Ramos (cell line): ENCODE measurements around the gene HOMER1.

ENCODE experiments used
- in situ Hi-C: fragments of 300-500 bp; cut with MboI; formaldehyde crosslinking; loops from one replicate; pipeline ENCODE4 v1.14.3; 2022; ENCODE audit warnings: low sequenced_read_pairs; ENCODE audit not compliant: unreplicated experiment

HOMER1 gene

DNA sequence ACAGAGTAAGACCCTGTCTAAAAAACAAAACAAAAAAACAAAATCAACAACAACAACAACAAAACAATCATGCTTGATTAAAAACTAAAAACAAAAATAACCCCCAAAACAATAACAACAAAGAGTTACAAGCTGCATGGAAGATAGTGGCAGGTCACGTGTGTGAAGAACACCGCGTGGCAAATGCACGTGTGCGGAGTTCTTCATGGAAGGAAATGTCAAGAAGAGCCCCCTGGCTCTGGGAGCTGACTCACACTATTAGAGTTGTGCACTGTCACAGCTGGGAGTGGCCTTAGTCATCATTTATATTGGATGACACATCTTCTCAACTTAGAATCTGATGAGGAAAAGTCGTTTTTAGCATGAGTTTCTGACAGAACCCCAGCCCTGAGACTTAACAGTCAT, 167.5 kb downstream of the HOMER1 start:
- in situ Hi-C loops, result no loop called here

DNA sequence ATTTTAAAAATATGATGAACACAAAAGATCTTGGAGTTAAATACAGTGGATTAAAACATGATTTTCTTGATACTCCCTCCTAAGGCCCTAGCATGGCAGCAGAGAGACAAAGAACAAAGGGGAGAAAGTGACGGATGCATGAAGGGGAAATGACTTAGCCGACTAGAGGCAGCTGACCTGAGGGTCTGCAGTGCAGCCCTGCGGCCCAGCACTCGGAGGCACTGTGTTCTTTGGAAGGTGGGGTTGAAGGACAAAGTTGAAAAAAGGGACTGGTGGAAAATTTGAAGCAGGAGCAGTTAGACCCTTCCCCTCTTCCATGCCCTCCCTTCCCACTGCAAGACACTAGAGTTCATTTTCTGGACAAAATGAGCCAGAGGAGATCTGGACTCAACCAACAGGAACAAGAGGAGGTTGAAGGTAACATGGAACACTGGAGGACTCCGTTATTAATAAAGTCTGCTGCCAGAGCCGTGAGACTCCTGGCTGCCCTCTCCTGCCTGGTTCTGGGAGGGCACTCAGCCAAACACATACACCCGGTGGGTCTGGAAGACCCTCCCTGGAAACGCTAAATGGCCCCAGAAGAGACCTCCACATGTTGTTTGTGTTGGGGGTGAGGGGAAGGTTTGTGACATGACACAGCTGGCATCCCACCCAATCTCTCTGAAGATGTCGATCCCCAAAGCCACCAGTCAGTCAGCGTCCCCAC, 179.9 kb downstream of the HOMER1 start:
- in situ Hi-C loops, result no loop called here

DNA sequence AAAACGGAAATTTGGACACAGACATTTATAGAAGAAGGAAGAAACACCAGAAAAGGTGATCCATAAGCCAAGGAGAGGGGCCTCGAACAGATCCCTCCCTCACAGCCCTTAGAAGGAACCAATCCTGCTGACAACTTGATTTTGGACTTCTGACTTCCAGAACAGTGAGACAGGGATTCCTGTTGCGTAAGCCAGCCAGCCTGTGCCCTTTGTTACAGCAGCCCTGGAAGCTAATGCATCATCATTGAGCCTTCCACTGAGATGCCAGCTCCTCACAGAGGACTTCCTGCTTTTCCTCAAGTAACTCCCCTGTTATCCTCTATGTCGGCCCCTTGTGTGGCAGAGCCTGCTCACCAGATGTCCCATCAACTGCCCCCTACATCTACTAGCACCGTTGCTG, 183.9 kb downstream of the HOMER1 start:
- in situ Hi-C loops, result no loop called here

DNA sequence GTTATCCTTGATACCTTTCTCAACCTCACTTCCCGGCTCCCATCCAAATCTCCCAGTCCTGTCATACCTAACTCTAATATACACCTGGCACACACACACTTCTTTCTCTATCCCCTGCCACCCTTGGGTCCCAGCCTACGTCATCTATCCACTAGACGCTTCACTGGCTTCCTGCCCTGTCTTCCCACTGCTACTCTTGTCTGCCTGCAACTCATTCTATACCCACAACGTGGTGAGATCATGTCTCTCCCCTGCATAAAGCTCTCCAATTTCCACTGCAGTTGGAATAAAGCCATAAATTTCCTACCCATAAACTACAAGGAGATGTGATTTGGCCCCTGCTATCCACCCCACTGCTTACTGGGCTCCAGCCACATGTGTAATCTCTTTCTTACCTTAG, 184.5 kb downstream of the HOMER1 start:
- in situ Hi-C loops, result no loop called here
